Caco-2 (cell line): ENCODE results near the gene GULP1. TPM values are rescaled to one million over a fixed set of nuclear protein-coding genes. Genes with fewer than 3 reads are reported as not detected.

ENCODE experiments used
- BruUV-seq: library from RNA; stranded (reverse); fragments of 400-500 nt; replicated peaks from 2 replicates; lab custom pipeline; 2021; lab: Mats Ljungman, UMichigan
- CTCF ChIA-PET: fragments of 300-600 bp; sonication (Branson Sonifier 250); formaldehyde crosslinking; loops from one replicate; lab custom pipeline; 2022; ENCODE audit warnings: antibody characterized with exemption; lab: Charles Lee
- POLR2A ChIA-PET: fragments of 300-600 bp; sonication (Branson Sonifier 250); formaldehyde crosslinking; loops from one replicate; lab custom pipeline; 2022; ENCODE audit warnings: antibody characterized with exemption; lab: Charles Lee
- DNase-seq, 2 experiments: peaks; one replicate each; pipeline versions ENCODE4 v3.0.0 to v3.0.0-alpha.2; 2020 to 2022
- H3K27me3 ChIP-seq: replicated peaks from 2 replicates; pipeline ENCODE4 v1.6.0; 2011; ENCODE audit warnings: low read length; ENCODE audit not compliant: control insufficient read depth, insufficient read depth
- H3K36me3 ChIP-seq: 2 replicates; pipeline ENCODE4 v1.5.1; 2011; ENCODE audit warnings: low read length; ENCODE audit not compliant: control insufficient read depth, insufficient read depth
- H3K4me1 ChIP-seq: fragments of 250-450 bp; sonication (Bioruptor Pico); 2 replicates; pipeline ENCODE4 v1.5.1; 2020; ENCODE audit warnings: mild to moderate bottlenecking
- H3K4me3 ChIP-seq: 2 replicates; pipeline ENCODE4 v1.5.1; 2011; ENCODE audit warnings: low read depth, mild to moderate bottlenecking, control low read depth, low read length
- H3K9me3 ChIP-seq: fragments of 250-450 bp; sonication (Bioruptor Pico); 2 replicates; pipeline ENCODE4 v1.5.1; 2020; ENCODE audit warnings: mild to moderate bottlenecking, moderate library complexity
- H3K27ac Mint-ChIP-seq: one replicate; pipeline ENCODE4 v1.8.0; 2022; ENCODE audit warnings: mixed read lengths; ENCODE audit not compliant: unreplicated experiment
- H3K27me3 Mint-ChIP-seq: one replicate; pipeline ENCODE4 v1.8.0; 2022; ENCODE audit warnings: mixed read lengths; ENCODE audit not compliant: insufficient read depth, unreplicated experiment
- H3K36me3 Mint-ChIP-seq: one replicate; pipeline ENCODE4 v1.8.0; 2022; ENCODE audit warnings: mild to moderate bottlenecking, mixed read lengths; ENCODE audit not compliant: insufficient read depth, unreplicated experiment
- H3K4me1 Mint-ChIP-seq: one replicate; pipeline ENCODE4 v1.8.0; 2022; ENCODE audit warnings: low read depth, mixed read lengths; ENCODE audit not compliant: unreplicated experiment
- H3K4me3 Mint-ChIP-seq: one replicate; pipeline ENCODE4 v1.8.0; 2022; ENCODE audit warnings: mild to moderate bottlenecking, moderate library complexity, mixed read lengths; ENCODE audit not compliant: unreplicated experiment
- H3K9me3 Mint-ChIP-seq: one replicate; pipeline ENCODE4 v1.8.0; 2022; ENCODE audit warnings: mixed read lengths; ENCODE audit not compliant: unreplicated experiment
- intact Hi-C: fragments of 100-400 bp; cut with micrococcal nuclease; formaldehyde crosslinking; loops from one replicate; pipeline ENCODE4 v1.10.0; 2022; ENCODE audit not compliant: unreplicated experiment
- total RNA-seq: library from RNA; stranded (reverse); gene quantifications from 2 replicates; pipeline ENCODE4 v1.2.3, GENCODE V29; 2022
- TF ChIP-seq, protein P1 (sequence below), 2 experiments: fragments of 200-600 bp in 1 of 2; IDR thresholded peaks; 1 replicate in 1 of 2; 2 replicates in 1 of 2; pipeline versions ENCODE4 v1.5.1 to v1.8.0; 2011 to 2022; ENCODE audit warnings: antibody characterized with exemption in 1 of 2, control low read depth in 1 of 2, inconsistent platforms in 1 of 2, low read depth in 1 of 2, low read length in 1 of 2, mild to moderate bottlenecking in 1 of 2, moderate library complexity in 1 of 2; ENCODE audit not compliant: insufficient read depth in 1 of 2, severe bottlenecking in 1 of 2, unreplicated experiment in 1 of 2

GULP1 gene
- total RNA-seq, 1 experiment from 2014 or later: 32.4 TPM

DNA sequence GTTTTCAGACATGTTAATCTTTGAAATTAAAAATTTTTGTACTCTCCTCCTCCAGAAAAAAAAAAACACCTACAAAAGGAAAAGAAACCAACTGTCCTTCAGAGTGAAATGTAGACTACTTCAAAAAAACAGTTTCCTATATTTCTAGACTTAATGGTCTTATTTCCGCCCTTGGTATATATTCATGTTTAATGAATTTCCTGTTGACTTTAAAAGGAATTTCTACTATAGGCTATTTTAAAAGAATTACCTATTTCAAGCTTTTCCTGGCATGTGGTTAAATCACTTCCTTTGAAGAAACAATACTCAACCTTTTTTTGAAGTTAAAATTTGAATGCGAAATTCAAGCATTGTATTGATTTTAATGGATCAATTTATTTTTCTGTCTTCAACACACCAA is 29.2 kb downstream of the GULP1 start:
- H3K4me3 Mint-ChIP-seq: no peak overlapping the region
- H3K4me3 ChIP-seq: no peak overlapping the region
- no peak for DNase-seq
- H3K36me3 ChIP-seq: no peaks in the 10 kb centered on the region
- BruUV-seq: no TSS peak
- H3K9me3 Mint-ChIP-seq: no peaks in the 10 kb centered on the region
- no peaks in the 10 kb centered on the region; the same call in 1 of the 2 replicates for H3K4me1 ChIP-seq
- no peaks in the 10 kb centered on the region for H3K36me3 Mint-ChIP-seq
- POLR2A ChIA-PET: no interaction called here
- TF ChIP-seq, protein P1, sequence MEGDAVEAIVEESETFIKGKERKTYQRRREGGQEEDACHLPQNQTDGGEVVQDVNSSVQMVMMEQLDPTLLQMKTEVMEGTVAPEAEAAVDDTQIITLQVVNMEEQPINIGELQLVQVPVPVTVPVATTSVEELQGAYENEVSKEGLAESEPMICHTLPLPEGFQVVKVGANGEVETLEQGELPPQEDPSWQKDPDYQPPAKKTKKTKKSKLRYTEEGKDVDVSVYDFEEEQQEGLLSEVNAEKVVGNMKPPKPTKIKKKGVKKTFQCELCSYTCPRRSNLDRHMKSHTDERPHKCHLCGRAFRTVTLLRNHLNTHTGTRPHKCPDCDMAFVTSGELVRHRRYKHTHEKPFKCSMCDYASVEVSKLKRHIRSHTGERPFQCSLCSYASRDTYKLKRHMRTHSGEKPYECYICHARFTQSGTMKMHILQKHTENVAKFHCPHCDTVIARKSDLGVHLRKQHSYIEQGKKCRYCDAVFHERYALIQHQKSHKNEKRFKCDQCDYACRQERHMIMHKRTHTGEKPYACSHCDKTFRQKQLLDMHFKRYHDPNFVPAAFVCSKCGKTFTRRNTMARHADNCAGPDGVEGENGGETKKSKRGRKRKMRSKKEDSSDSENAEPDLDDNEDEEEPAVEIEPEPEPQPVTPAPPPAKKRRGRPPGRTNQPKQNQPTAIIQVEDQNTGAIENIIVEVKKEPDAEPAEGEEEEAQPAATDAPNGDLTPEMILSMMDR (IDR thresholded peaks at IDR 0.05; ENCODE audit: insufficient read depth in 1 of 2, low read depth in 1 of 2, low read length in 1 of 2, severe bottlenecking in 1 of 2, unreplicated experiment in 1 of 2): no peak
- H3K27me3 Mint-ChIP-seq: no peaks in the 10 kb centered on the region
- CTCF ChIA-PET: no interaction called here
- no peaks in the 10 kb centered on the region for H3K27me3 ChIP-seq
- peaks cover 19% of the 10 kb centered on the region for H3K4me1 Mint-ChIP-seq
- H3K9me3 ChIP-seq: no peaks in the 10 kb centered on the region
- H3K27ac Mint-ChIP-seq: no peak overlapping the region
- intact Hi-C loops: no loop called here

DNA sequence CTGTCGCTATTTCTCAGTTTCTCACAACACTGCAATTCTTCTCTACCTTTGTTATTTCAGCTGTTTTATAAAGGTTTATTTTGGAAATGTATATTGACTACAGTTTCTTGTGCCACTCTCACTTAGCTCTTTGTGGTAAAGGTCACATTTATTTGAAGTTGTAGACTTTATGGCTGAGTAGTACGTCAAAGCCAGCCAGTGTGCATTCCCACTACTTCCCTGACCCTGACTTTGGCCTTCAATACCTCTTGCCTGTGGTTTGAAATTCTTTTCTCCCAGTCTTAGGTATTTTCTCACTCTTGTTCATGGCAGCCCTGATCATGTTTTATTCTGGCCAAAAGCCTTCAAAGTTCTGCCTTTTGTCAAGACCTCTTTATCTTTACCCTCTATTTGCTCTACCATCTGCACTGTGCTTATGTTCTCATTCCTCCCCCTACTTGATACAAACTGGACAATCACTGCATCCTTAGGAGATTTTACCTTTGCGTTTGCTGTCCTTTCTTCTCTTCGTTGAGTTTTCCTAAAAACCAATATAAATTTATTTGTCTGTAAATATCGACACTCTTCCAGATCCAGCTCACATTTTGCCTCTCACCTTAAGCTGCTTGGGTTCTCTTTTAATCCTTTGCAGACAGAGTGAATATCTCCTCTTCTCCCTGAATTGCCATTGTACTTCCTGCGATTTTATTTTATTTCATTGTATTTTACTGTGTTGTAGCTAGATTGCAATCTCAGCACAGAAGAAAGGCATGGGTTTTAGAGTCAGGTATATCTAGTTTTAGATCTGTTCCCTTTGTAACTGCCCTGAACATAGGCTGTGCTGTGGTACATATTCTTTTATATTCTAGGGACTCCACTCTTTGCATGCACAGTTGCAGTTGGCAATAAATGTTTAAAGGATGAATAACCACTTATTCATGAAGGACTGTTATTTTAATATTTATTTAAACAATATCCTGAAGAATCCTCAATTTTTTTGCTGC is 31.2 kb downstream of the GULP1 start:
- no peak for DNase-seq
- Mint-ChIP-seq H3K9me3 (no peaks in the 10 kb centered on the region), H3K4me1 (peaks cover 24% of the 10 kb centered on the region), H3K27me3 (no peaks in the 10 kb centered on the region), H3K4me3 (no peak overlapping the region), H3K36me3 (no peaks in the 10 kb centered on the region), H3K27ac (no peak overlapping the region)
- no peak overlapping the region for H3K4me3 ChIP-seq
- TF ChIP-seq, protein P1 (IDR thresholded peaks at IDR 0.05; ENCODE audit: insufficient read depth in 1 of 2, low read depth in 1 of 2, low read length in 1 of 2, severe bottlenecking in 1 of 2, unreplicated experiment in 1 of 2): no peak
- ChIA-PET POLR2A (interaction anchor here (0.7 kb wide), 1 partner anchor 30 kb away, joined by 5 read pairs; no protein-coding TSS in a partner anchor), CTCF (interaction anchor here (1.2 kb wide), 1 partner anchor 30 kb away, joined by 3 read pairs; no protein-coding TSS in a partner anchor)
- no peaks in the 10 kb centered on the region for H3K36me3 ChIP-seq
- no peaks in the 10 kb centered on the region for H3K27me3 ChIP-seq
- peaks cover 8% of the 10 kb centered on the region; the same call in 1 of the 2 replicates for H3K4me1 ChIP-seq
- intact Hi-C loops: no loop called here
- BruUV-seq: no TSS peak
- no peaks in the 10 kb centered on the region for H3K9me3 ChIP-seq

DNA sequence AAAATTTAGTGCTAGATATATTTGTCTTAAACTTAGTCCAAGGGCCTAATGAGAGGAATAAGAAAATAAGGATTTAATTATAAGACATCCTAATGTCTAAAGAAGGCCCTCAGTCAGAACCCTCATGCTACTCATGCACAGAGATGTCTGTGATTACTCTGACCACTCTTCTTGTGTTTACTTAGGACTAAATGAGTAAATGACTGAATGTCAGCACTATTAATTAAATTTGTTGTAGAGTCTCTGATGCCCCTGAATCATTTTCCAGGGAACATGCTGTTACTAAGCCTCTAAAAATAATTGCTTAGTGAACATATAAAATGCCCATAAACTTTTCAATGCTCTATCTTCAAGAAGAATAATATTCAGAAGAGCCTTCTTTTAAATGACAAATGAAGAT is 32.4 kb downstream of the GULP1 start:
- Mint-ChIP-seq H3K27ac (no peak overlapping the region), H3K4me3 (no peak overlapping the region), H3K4me1 (peaks cover 24% of the 10 kb centered on the region), H3K27me3 (no peaks in the 10 kb centered on the region), H3K36me3 (no peaks in the 10 kb centered on the region), H3K9me3 (no peaks in the 10 kb centered on the region)
- Histone ChIP-seq H3K36me3 (no peaks in the 10 kb centered on the region), H3K4me3 (no peak overlapping the region), H3K4me1 (peaks cover 8% of the 10 kb centered on the region; the same call in 1 of the 2 replicates), H3K27me3 (no peaks in the 10 kb centered on the region), H3K9me3 (no peaks in the 10 kb centered on the region)
- no TSS peak for BruUV-seq
- DNase-seq: no peak
- ChIA-PET POLR2A (no interaction called here), CTCF (no interaction called here)
- intact Hi-C loops: no loop called here
- TF ChIP-seq, protein P1 (IDR thresholded peaks at IDR 0.05; ENCODE audit: insufficient read depth in 1 of 2, low read depth in 1 of 2, low read length in 1 of 2, severe bottlenecking in 1 of 2, unreplicated experiment in 1 of 2): no peak
